Transverse colon (tissue), 4 donors: ENCODE results near the gene FXYD2. TPM values are rescaled to one million over a fixed set of nuclear protein-coding genes. Genes with fewer than 3 reads are reported as not detected.

Source experiments
- DNase-seq: peaks from one replicate; pipeline ENCODE4 v3.0.0-alpha.2; 2019
- H3K27ac ChIP-seq, 4 donors: fragments of 200-600 bp; sonication (generic); 2 replicates each; pipeline ENCODE4 v1.5.1; 2016 to 2018; ENCODE audit warnings: inconsistent platforms in 4 of 4
- H3K27me3 ChIP-seq: fragments of 200-600 bp; sonication (generic); 2 replicates; pipeline ENCODE4 v1.5.1; 2017; ENCODE audit warnings: inconsistent platforms
- H3K36me3 ChIP-seq, 4 donors: fragments of 200-600 bp; sonication (generic); 2 replicates each; pipeline ENCODE4 v1.5.1; 2017 to 2019; ENCODE audit warnings: inconsistent platforms in 4 of 4
- H3K4me1 ChIP-seq, 4 donors: fragments of 200-600 bp; sonication (generic); 2 replicates each; pipeline ENCODE4 v1.5.1; 2017 to 2020; ENCODE audit warnings: inconsistent platforms in 4 of 4
- H3K4me3 ChIP-seq, 4 donors: fragments of 200-600 bp; sonication (generic); 1 replicate in 1 of 4; 2 replicates in 3 of 4; pipeline versions ENCODE4 v1.5.1 to v1.6.1; 2017 to 2019; ENCODE audit warnings: inconsistent platforms in 4 of 4
- H3K9me3 ChIP-seq, 2 donors: fragments of 200-600 bp; sonication (generic); 2 replicates each; pipeline ENCODE4 v1.5.1; 2017 to 2019; ENCODE audit warnings: inconsistent platforms in 2 of 2
- EP300 ChIP-seq: sonication (generic); formaldehyde crosslinking; IDR thresholded peaks from one replicate; pipeline ENCODE4 v1.6.1; 2017; ENCODE audit warnings: antibody characterized with exemption, low read depth
- POLR2A ChIP-seq: fragments of 450-650 bp; IDR thresholded peaks from one replicate; pipeline ENCODE4 v1.6.1; 2016; ENCODE audit warnings: antibody characterized with exemption, mild to moderate bottlenecking, moderate library complexity
- POLR2AphosphoS5 ChIP-seq, 3 donors: sonication (generic); formaldehyde crosslinking; IDR thresholded peaks; one replicate each; pipeline ENCODE4 v1.6.1; 2016; ENCODE audit warnings: antibody characterized with exemption in 3 of 3
- WGBS, 2 donors: methylation state at CpG; one replicate each; pipeline ENCODE4 v1.1.5; 2018; ENCODE audit warnings: low coverage in 1 of 2; 5-methylcytosine and 5-hydroxymethylcytosine counted together
- in situ Hi-C, 4 donors: fragments of 200-750 bp; cut with MboI; loops; one replicate each; pipeline versions ENCODE4 v1.15.0 to v1.15.1; 2017; ENCODE audit warnings: low sequenced_read_pairs in 3 of 4, low pct_ligation_motif_present in 1 of 4, low pct_unique_long_range_greater_than_20kb in 1 of 4
- intact Hi-C: fragments of 100-400 bp; cut with DNase I; formaldehyde crosslinking; loops from one replicate; pipeline ENCODE4 v1.15.1; 2023; ENCODE audit warnings: low total_unique reads
- total RNA-seq, 4 donors: library from RNA; depleted of rRNA; stranded (reverse); fragments of >200 nt; gene quantifications; one replicate each; pipeline ENCODE4 v1.1.0, GENCODE V29; 2016
- TF ChIP-seq, protein P1 (sequence below), 5 experiments: fragments of 200-600 bp in 3 of 5; fragments of 450-650 bp in 2 of 5; sonication (generic) in 3 of 5; IDR thresholded peaks; 1 replicate in 2 of 5; 2 replicates in 3 of 5; pipeline ENCODE4 v1.5.1; 2016 to 2017; ENCODE audit warnings: antibody characterized with exemption in 5 of 5, inconsistent platforms in 3 of 5, mild to moderate bottlenecking in 2 of 5, moderate library complexity in 1 of 5

FXYD2 gene
- total RNA-seq, 4 donors from 2014 or later, result 0.64 to 1.2 (median 1.1) TPM; not detected in 1

DNA sequence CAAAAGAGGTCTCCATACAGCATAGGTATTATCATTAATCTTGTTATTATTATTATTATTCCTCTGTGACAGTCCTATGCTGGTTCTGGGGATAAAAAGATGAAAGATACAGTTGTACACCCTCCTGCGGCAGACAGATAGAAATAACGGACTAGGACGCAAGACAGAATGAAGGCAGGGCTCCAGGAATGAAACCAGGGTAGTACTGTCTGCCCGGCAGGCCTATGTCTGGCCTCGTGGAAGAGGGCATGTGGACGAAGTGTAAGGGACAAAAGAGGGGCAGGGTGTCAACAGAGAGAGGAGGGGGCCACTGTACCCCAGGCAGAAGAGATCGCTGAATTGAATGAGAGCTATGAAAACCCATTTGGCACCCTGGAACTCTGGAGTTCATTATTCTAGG, 52.7 kb downstream of the FXYD2 start:
- intact Hi-C loops (no loop called here), in situ Hi-C loops (no loop called here)
- H3K4me3 ChIP-seq, result no peak overlapping the region
- no peak for TF ChIP-seq POLR2A
- WGBS, 2 donors, result 89 to 94% methylated on average over 3 to 7 of the region's 7 CpGs
- no peak overlapping the region for H3K27ac ChIP-seq
- H3K36me3 ChIP-seq, result no peaks in the 10 kb centered on the region
- no peaks in the 10 kb centered on the region for H3K9me3 ChIP-seq
- no peaks in the 10 kb centered on the region for H3K27me3 ChIP-seq
- H3K4me1 ChIP-seq, result no peaks in the 10 kb centered on the region
- DNase-seq, result no peak

DNA sequence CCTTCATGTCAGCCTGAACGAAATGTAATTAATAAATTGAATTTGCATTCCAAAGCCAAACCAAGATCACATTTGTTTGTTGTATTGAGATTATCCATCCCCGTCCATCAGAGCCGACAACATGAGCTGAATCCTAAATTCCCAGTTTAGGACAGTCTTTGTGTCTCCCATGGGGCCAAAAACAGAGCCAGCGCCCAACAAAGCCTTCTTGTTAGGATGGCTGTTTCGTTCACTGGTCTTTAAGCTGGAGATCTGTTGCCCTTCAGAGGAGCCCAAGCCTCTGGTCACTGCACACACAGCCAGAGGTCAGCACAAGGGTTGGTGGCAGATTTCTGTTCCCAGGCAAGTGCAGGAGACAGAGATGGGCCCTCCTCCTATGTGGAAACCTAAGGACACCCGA, 53.3 kb downstream of the FXYD2 start:
- DNase-seq, result no peak
- H3K4me3 ChIP-seq, result no peak overlapping the region
- TF ChIP-seq, protein P1, sequence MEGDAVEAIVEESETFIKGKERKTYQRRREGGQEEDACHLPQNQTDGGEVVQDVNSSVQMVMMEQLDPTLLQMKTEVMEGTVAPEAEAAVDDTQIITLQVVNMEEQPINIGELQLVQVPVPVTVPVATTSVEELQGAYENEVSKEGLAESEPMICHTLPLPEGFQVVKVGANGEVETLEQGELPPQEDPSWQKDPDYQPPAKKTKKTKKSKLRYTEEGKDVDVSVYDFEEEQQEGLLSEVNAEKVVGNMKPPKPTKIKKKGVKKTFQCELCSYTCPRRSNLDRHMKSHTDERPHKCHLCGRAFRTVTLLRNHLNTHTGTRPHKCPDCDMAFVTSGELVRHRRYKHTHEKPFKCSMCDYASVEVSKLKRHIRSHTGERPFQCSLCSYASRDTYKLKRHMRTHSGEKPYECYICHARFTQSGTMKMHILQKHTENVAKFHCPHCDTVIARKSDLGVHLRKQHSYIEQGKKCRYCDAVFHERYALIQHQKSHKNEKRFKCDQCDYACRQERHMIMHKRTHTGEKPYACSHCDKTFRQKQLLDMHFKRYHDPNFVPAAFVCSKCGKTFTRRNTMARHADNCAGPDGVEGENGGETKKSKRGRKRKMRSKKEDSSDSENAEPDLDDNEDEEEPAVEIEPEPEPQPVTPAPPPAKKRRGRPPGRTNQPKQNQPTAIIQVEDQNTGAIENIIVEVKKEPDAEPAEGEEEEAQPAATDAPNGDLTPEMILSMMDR (IDR thresholded peaks at IDR 0.05), result no peak
- TF ChIP-seq POLR2AphosphoS5 (IDR thresholded peaks at IDR 0.05), result no peak
- TF ChIP-seq POLR2A, result no peak
- TF ChIP-seq EP300, result no peak
- H3K27me3 ChIP-seq, result no peaks in the 10 kb centered on the region
- in situ Hi-C loops (no loop called here), intact Hi-C loops (no loop called here)
- H3K27ac ChIP-seq, result no peak overlapping the region
- no peaks in the 10 kb centered on the region for H3K36me3 ChIP-seq
- H3K4me1 ChIP-seq, result no peaks in the 10 kb centered on the region
- WGBS, 2 donors, result 87 to 100% methylated on average over 2 to 6 of the region's 6 CpGs
- no peaks in the 10 kb centered on the region for H3K9me3 ChIP-seq

DNA sequence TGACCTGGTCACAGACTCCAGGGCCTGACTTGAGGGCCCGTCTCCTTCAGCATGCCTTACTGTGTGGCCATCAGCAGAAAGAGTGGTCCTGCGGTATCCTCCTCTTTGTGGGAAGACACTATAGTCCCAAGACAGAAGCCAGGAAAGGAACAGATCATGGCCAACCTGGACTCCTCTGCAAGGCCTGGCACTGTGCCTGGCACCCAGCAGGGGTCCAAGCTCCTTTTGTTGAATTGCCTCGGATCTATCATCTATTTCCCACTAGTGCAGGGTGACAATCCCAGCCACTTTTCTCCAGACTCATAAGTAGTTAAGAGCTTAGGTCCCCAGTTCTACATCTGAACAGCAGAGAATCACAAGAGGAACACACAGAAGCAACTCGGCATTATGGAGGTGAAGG, 54.5 kb downstream of the FXYD2 start:
- H3K4me3 ChIP-seq, result no peak overlapping the region
- WGBS, 2 donors, result 88% methylated on average over 4 of the region's 4 CpGs; no CpG with 5 or more reads in 1 of the 2 donors
- H3K36me3 ChIP-seq, result no peaks in the 10 kb centered on the region
- H3K27ac ChIP-seq, result no peak overlapping the region
- in situ Hi-C loops (no loop called here), intact Hi-C loops (no loop called here)
- TF ChIP-seq, protein P1 (IDR thresholded peaks at IDR 0.05), result no peak
- TF ChIP-seq POLR2A (no peak), POLR2AphosphoS5 (IDR thresholded peaks at IDR 0.05) (no peak), EP300 (no peak)
- H3K9me3 ChIP-seq, result no peaks in the 10 kb centered on the region
- no peak for DNase-seq
- no peaks in the 10 kb centered on the region for H3K27me3 ChIP-seq
- no peaks in the 10 kb centered on the region for H3K4me1 ChIP-seq

Other genes starting within 250 kb of the FXYD2 start
- 1 to 10 TPM; 2.9 to 5.8 (median 3.3) TPM for gene DSCAML1, start 27.5 kb downstream of the FXYD2 start, total RNA-seq
- gene FXYD6, start 51.9 kb upstream of the FXYD2 start, total RNA-seq, result 10 to 100 TPM; 29.2 to 62.5 (median 46.0) TPM
- gene TMPRSS13, start 104.7 kb upstream of the FXYD2 start, total RNA-seq, result under 1 TPM in 2 of 4 donors, not detected in 2; 0.27 to 0.79 TPM
- gene IL10RA, start 161.7 kb upstream of the FXYD2 start, total RNA-seq, result 10 to 100 TPM in 3 of 4 donors, 1 to 10 TPM in 1; 2.8 to 25.4 (median 18.4) TPM